ENCODE results near the gene PCDHB15.

DNA sequence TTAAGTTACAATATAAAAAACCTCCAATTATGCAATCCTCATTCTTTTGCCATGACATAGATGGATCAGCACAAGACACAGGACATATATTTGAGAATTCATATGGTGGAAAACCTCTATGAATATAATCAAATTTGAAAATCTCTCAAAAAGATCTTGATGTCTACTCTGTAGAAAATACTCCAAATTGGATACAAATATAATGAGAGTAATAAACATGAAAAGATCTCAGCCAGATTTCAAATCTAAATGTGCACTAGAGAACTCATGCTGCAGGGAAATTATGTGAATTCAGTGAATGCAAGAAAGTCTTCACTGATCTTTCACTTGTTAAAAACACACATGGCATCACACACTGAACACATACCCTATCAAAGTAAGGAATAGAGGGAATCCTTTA is 13.8 kb downstream of the PCDHB15 start:
- TF ChIP-seq, protein P1, sequence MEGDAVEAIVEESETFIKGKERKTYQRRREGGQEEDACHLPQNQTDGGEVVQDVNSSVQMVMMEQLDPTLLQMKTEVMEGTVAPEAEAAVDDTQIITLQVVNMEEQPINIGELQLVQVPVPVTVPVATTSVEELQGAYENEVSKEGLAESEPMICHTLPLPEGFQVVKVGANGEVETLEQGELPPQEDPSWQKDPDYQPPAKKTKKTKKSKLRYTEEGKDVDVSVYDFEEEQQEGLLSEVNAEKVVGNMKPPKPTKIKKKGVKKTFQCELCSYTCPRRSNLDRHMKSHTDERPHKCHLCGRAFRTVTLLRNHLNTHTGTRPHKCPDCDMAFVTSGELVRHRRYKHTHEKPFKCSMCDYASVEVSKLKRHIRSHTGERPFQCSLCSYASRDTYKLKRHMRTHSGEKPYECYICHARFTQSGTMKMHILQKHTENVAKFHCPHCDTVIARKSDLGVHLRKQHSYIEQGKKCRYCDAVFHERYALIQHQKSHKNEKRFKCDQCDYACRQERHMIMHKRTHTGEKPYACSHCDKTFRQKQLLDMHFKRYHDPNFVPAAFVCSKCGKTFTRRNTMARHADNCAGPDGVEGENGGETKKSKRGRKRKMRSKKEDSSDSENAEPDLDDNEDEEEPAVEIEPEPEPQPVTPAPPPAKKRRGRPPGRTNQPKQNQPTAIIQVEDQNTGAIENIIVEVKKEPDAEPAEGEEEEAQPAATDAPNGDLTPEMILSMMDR (IDR thresholded peaks at IDR 0.05): no peak
- no peak for TF ChIP-seq POLR2A (IDR thresholded peaks at IDR 0.05)
